ENCODE measurements around the gene ARHGAP18. TPM values are rescaled to one million over a fixed set of nuclear protein-coding genes. Genes with fewer than 3 reads are reported as not detected.
"Not testable (repeated sequence)": the region's sequence is repeated elsewhere in the genome, so short reads cannot be mapped to it uniquely, and the experiment has no call there.

The ARHGAP18 gene
- total RNA-seq, 3 donors from 2014 or later (not counting 1 experiment from before 2014, with no cell fraction given), result 11.5 to 12.5 (median 11.8) TPM

- H3K27ac Mint-ChIP-seq, result no peak overlapping the region
- no peaks in the 10 kb centered on the region for H3K27me3 ChIP-seq (ENCODE audit: control insufficient read depth, insufficient read depth, low read length)
- H3K4me1 ChIP-seq (ENCODE audit: control insufficient read depth, insufficient read depth, low read length), result no peaks in the 10 kb centered on the region
- ATAC-seq (peak in 1 of 3 donors; percentile 66), DNase-seq (peak in 1 of 2 donors; percentile 59)
- no peaks in the 10 kb centered on the region for H3K36me3 ChIP-seq (ENCODE audit: control insufficient read depth, insufficient read depth, low read length)
- H3K27ac ChIP-seq (ENCODE audit: low read length), result no peak overlapping the region
- peak overlapping the region; percentile 63 for H3K4me3 Mint-ChIP-seq
- H3K9me3 ChIP-seq (ENCODE audit: control insufficient read depth, insufficient read depth, low read length), result no peaks in the 10 kb centered on the region
- H3K36me3 Mint-ChIP-seq, result peaks cover 13% of the 10 kb centered on the region
- WGBS (ENCODE audit: insufficient coverage), result 38% methylated on average over 10 of the region's 10 CpGs
- H3K4me1 Mint-ChIP-seq, result peaks cover 9 to 14% of the 10 kb centered on the region in 2 donors
- peak; percentile 71 for TF ChIP-seq CTCF (IDR thresholded peaks at IDR 0.05)
- intact Hi-C loops (cut with micrococcal nuclease), result loop anchor here (2.0 to 5.0 kb wide), 2 partner anchors 77 to 848 kb away; no protein-coding TSS in a partner anchor
- H3K27me3 Mint-ChIP-seq (ENCODE audit: low read depth in 2 of 2), result no peaks in the 10 kb centered on the region
- no peak overlapping the region for H3K4me3 ChIP-seq (ENCODE audit: low read length)
- H3K9me3 Mint-ChIP-seq, result peaks cover 0 to 3% of the 10 kb centered on the region in 2 donors
Measured at GRCh38 chr6:129575378-129576118, 134.4 kb downstream of the ARHGAP18 start.

- not testable (repeated sequence) for H3K4me1 ChIP-seq (ENCODE audit: control insufficient read depth, insufficient read depth, low read length); DNase-seq; H3K27ac Mint-ChIP-seq; H3K9me3 ChIP-seq (ENCODE audit: control insufficient read depth, insufficient read depth, low read length); H3K27ac ChIP-seq (ENCODE audit: low read length); H3K4me3 ChIP-seq (ENCODE audit: low read length); H3K9me3 Mint-ChIP-seq; ATAC-seq; H3K27me3 ChIP-seq (ENCODE audit: control insufficient read depth, insufficient read depth, low read length); H3K27me3 Mint-ChIP-seq (ENCODE audit: low read depth in 2 of 2); H3K36me3 ChIP-seq (ENCODE audit: control insufficient read depth, insufficient read depth, low read length)
- WGBS (ENCODE audit: insufficient coverage), result 97% methylated on average over 3 of the region's 5 CpGs
- Mint-ChIP-seq H3K36me3 (peaks cover 18% of the 10 kb centered on the region), H3K4me3 (peak overlapping the region; percentile 3), H3K4me1 (peaks cover 9 to 14% of the 10 kb centered on the region in 2 donors)
- intact Hi-C loops (cut with micrococcal nuclease), result loop anchor here (2.0 to 5.0 kb wide), 2 partner anchors 76 to 847 kb away; no protein-coding TSS in a partner anchor
Measured at GRCh38 chr6:129574605-129575004, 135.4 kb downstream of the ARHGAP18 start.

GRCh38 chr6:129570929-129571328, 139.0 kb downstream of the ARHGAP18 start:
- H3K4me3 ChIP-seq (ENCODE audit: low read length); intact Hi-C loops (cut with micrococcal nuclease); H3K27me3 Mint-ChIP-seq (ENCODE audit: low read depth in 2 of 2); H3K36me3 ChIP-seq (ENCODE audit: control insufficient read depth, insufficient read depth, low read length); H3K9me3 Mint-ChIP-seq; H3K27me3 ChIP-seq (ENCODE audit: control insufficient read depth, insufficient read depth, low read length); H3K9me3 ChIP-seq (ENCODE audit: control insufficient read depth, insufficient read depth, low read length); H3K27ac ChIP-seq (ENCODE audit: low read length); H3K27ac Mint-ChIP-seq; H3K4me3 Mint-ChIP-seq; H3K4me1 ChIP-seq (ENCODE audit: control insufficient read depth, insufficient read depth, low read length); ATAC-seq; DNase-seq: not testable (repeated sequence)
- peaks cover 9 to 14% of the 10 kb centered on the region in 2 donors for H3K4me1 Mint-ChIP-seq
- WGBS (ENCODE audit: insufficient coverage), result no CpG with 5 or more reads among the region's 1 CpG
- peaks cover 18% of the 10 kb centered on the region for H3K36me3 Mint-ChIP-seq

GRCh38 chr6:129568015-129568414, 142.0 kb downstream of the ARHGAP18 start:
- Histone ChIP-seq H3K36me3 (ENCODE audit: control insufficient read depth, insufficient read depth, low read length) (no peaks in the 10 kb centered on the region), H3K27me3 (ENCODE audit: control insufficient read depth, insufficient read depth, low read length) (no peaks in the 10 kb centered on the region), H3K4me1 (ENCODE audit: control insufficient read depth, insufficient read depth, low read length) (no peaks in the 10 kb centered on the region), H3K27ac (ENCODE audit: low read length) (no peak overlapping the region), H3K9me3 (ENCODE audit: control insufficient read depth, insufficient read depth, low read length) (no peaks in the 10 kb centered on the region), H3K4me3 (ENCODE audit: low read length) (no peak overlapping the region)
- intact Hi-C loops (cut with micrococcal nuclease), result no loop called here
- H3K36me3 Mint-ChIP-seq, result peaks cover 18% of the 10 kb centered on the region
- WGBS (ENCODE audit: insufficient coverage), result 96% methylated on average over 4 of the region's 4 CpGs
- ATAC-seq (no peak), DNase-seq (no peak)
- no peaks in the 10 kb centered on the region for H3K4me1 Mint-ChIP-seq
- no peak overlapping the region for H3K4me3 Mint-ChIP-seq
- peaks cover 0 to 3% of the 10 kb centered on the region in 2 donors for H3K9me3 Mint-ChIP-seq
- no peaks in the 10 kb centered on the region for H3K27me3 Mint-ChIP-seq (ENCODE audit: low read depth in 2 of 2)
- no peak for TF ChIP-seq CTCF (IDR thresholded peaks at IDR 0.05)
- no peak overlapping the region for H3K27ac Mint-ChIP-seq
